Activated T-cell treated with anti-CD3 and anti-CD28 coated beads for 1 hour (primary cell): ENCODE data around the gene GADL1.

Experiments
- DNase-seq: peaks from one replicate; pipeline ENCODE4 v3.0.0-alpha.2; 2020; ENCODE audit warnings: low read depth

GADL1 gene

DNA sequence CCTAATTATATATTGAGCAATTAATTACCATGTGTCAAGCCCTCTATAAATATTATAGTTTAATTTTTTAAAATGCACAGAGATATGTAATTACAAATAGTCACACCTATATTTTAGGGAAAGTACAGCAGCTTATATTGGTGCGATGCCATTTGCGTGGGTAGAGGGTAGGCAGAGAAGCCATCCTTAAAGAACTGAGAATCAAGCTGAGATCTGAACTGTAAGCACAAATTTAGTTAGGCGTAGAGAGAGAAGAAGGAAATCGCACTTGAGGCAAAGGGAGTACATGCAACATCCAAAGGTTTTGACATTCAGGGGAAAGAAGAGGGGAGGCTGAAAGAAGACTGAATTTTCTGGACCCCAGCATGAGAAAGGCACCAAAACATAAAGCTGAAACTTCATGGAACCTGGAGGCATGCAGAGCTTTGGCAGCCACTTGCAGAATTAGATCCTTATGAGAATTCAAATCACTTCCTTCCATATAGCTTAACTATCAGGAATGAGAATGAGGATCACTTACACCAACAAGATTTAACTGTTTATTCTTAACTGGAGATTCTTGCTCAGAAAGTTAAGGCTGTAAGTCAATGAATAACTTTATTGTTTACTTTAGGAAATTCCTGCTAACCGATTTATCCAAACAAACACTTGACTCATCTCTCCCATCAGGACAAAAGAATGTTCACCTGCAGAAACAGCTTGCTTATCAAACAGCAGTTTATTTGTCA is 173.7 kb downstream of the GADL1 start:
- no peak for DNase-seq

GRCh38 chr3:30719536-30719935 is 174.9 kb downstream of the GADL1 start:
- no peak for DNase-seq

DNA sequence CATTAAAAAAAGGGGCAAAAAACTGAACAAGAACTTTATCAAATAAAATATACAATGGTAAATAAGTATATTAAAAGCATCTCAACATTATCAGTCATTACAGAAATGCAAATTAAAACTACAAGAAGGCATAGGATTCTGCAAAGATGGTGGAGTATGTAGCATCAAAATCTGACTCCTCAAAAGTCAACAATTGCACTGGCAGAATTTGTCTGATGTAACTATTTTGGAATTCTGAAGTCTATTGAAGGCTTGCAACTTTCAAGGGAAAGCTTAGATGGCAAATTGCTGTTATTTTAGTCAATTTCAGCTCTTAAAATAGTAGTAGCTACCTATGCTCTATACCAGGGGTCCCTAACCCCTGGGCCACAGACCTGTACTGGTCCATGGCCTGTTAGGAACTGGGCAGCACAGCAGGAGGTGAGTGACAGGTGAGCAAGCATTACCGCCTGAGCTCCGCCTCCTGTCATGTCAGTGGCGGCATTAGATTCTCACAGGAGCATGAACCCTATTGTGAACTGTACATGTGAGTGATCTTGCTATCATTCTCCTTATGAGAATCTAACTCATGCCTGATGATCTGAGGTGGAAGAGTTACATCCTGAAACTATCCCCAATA is 180.5 kb downstream of the GADL1 start:
- DNase-seq = no peak

GRCh38 chr3:30712991-30713390 is 181.5 kb downstream of the GADL1 start:
- DNase-seq = no peak

- no peak for DNase-seq
Observed at GRCh38 chr3:30711867-30712266, 182.6 kb downstream of the GADL1 start.

DNA sequence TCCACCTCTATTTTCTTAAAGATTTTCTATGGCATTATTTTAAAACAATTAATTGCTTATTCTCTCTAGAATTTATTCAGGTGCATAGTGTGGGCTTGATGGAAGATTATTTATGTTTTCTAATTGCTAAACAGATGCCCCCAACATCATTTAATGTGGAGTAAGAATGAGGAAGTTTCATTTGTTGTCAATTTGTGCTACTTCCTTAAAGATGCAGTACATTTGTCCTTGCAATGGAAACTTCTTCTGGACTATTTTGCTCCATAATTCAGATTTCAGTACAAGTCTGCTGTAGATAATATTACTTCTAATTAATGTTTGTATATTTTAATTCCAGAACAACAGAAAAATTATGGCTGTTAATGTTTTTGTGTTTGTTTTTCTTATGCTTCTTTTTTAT is 183.3 kb downstream of the GADL1 start:
- no peak for DNase-seq

DNA sequence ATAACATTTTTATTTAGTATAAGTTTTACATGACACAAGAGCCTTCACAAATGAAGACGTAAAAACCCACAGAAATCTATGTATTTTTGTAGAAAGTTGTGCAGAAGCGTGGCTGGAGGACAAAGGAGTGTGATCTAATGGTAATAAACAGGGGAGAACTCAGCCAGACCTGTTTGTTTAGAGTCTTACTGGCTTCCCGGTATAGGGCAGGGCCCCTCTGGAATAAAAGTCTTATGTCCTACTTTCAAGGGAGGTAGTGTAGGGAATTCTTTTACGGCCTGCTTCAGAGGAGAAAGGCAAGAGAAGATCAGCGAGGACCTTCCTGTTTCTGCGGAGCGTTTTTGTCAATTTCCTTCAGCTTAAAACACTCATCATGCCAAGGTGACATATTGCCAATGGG is 184.4 kb downstream of the GADL1 start:
- DNase-seq = no peak

GRCh38 chr3:30708472-30708871 is 186.0 kb downstream of the GADL1 start:
- DNase-seq = no peak

GRCh38 chr3:30707825-30708224 is 186.6 kb downstream of the GADL1 start:
- no peak for DNase-seq

DNA sequence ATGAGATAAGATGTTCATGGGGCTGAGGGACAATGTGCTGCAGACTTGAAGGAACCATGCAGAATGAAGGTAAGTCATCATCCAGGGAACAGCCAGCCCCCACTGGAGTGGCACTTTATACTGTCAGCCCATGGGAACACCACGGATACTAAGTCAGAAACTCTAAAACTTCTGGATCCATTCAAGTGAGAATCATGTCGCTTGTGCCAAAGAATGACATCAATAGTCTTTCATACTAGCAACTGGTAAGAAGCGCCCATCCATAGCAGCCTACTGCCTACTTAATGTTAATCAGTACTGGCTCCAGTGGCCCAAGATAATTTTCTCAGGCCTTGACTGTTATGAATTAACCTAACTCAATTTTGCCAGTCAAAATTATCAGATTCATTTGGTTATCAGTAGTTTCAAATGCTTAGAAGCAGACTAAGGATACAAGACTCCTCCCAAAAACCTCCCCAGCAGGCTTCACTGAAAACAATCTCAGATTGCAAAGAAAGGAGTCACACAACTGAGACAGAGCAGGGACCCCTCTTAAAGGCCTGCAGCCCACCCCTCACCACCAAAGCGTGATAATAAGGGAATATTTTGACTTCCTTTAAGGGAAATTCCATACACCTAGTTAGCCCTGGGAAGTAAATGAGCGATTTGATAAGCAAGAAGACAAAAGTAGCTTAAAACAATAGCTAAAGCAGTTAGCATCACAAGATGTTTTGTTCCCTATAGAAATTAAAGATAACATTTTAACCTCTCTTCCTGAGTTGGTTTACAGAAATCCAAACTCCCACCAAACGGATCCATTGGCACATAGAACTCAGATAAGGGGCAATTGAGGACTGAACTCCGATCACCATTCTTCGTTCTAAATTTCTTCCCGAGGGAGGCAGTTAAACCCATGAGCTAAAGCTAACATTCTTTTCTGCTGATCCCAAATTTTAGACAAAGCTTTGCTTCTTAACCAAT is 189.2 kb downstream of the GADL1 start:
- DNase-seq = no peak

DNA sequence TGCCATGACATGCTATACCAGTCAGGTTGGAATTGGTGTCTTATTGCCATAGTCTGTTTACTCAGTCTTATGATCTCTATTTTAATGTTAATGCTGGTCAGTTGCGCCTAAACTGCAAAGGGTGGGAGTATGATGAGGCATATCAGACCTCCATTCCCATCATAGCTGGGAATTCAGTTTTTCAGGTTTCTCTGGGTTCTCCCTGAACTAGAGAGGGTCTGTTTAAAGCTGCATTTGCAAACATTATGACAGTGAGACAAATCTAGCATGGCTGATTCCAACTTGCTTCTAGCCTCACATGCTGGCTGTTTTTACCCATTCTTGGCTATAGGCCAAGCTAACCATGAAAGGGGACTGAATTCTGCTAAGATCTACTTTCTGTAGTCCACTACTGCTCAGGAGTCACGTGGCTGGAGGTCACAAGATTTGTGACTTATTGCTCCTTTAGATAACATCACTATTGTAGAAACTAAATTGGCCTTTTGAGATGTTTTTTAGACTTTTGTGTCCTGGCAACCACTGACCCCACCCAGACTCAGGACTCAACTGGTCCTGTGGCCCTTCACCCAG is 191.5 kb downstream of the GADL1 start:
- no peak for DNase-seq

DNA sequence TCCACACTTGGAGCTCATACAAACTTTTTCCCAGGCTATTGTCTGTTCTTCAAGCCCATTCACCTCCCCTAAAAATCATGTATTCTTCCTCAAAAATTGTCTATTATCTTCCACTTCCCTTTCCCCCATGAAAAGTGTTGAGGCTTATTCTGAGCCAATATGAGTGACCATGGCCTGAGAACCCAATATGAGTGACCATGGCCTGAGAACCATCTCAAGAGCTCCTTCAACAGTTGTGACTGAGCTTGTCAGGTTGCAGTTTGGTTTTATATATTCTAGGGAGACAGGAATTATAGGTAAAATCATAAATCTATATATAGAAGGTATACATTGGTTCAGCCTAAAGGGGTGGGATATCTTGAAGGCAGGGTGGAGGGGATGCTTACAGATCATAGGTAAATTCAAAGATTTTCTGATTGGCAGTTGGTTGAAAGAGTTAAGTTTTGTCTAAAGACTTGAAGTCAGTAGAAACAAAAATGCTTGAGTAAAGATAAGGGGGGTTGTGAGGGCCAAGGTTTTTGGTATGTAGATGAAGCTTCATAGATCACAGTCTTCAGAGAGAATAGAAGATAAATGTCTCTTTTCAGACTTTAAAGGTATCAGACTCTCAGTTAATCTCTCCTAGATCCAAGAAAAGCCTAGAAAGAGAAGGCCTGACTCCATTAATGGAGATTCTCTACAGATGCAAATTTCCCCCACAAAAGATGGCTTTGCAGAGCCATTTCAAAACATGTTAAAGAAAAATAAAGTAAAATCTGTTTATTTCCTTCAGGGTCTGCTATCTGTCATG is 192.2 kb downstream of the GADL1 start:
- no peak for DNase-seq

DNA sequence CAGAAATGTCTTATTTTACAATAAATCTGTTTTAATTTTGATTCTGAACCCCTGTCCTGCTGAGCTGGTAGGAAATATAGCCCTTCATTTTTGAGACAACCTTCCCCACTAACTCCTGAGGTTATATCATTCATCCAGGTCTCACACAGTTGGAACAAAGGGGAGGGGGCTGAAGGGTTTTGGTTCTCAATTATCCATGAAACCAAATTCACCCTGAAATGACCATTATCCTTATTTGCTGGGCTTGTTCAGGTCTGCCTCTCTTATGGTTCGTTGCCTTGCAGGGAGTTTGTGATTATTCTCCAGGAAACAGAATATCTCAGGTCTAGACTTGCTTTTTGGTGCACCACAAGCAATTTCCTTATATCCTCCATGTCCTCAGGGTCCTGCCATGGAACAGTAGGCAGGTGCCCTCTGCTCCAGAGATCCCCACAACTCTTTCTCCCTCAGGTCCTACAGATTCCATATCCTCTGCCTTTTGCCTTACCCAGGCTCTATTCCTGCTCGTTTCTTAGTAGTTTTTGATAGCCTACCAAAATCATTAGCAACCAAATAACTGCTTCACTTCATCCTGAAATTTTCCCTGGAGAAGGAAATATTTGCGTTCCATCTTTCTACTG is 193.6 kb downstream of the GADL1 start:
- DNase-seq = no peak

- no peak for DNase-seq
Observed at GRCh38 chr3:30699927-30700326, 194.5 kb downstream of the GADL1 start.

DNA sequence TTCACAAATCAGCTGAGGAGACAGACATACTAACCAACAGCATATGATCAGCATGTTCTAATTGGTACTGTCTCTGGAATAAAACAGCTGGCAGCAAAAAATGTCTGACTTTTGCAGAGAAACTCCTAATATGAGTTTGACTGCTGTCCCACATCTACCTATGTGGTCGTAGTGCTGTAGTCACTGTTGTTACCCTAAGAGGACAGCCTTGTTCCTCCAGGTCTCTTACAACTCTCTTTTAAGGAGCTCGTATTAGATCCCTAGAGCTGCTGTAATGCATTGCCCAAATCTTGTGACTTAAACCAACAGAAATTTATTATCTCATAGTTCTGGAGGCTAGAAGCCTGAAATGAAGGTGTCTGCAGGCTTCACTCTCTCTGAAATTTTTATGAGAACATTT is 195.9 kb downstream of the GADL1 start:
- no peak for DNase-seq

GRCh38 chr3:30696896-30697295 is 197.6 kb downstream of the GADL1 start:
- DNase-seq = no peak

GRCh38 chr3:30696403-30696819 is 198.1 kb downstream of the GADL1 start:
- no peak for DNase-seq

DNA sequence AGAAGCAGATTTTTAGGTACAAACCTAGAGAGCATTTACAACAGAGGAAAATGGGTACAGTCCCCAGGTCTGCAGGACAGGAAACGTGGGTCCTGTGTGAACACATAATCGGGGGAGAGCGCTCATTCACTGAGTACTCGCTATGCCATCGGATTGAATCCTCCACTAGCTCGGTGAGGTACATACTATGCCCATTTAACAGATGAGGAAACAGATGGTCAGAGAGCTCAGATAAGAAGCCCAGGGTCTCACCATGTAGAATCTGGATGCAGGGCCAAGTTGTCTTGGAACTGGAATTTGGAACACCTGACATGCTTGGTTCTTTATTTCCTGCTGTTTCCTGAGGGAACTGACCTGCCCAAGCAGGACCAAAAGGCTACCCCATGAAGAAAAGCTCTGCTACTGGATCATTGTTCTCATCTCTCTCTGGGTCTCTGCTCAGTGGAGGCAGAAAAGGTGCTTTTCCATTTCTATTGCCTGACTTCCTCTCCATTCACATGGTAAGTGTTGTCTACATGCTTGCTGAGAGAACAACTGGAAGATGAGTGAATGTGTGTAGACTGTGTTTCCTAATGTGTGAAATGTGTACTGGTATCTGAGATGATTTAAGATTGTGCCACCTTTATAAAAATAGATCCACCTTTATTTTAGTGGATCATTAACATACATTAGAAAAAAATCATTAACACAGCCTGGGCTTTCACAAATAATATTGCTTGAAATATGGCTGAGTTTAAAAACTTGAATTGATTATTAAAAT is 199.0 kb downstream of the GADL1 start:
- no peak for DNase-seq

- no peak for DNase-seq
Observed at GRCh38 chr3:30694668-30695067, 199.8 kb downstream of the GADL1 start.

DNA sequence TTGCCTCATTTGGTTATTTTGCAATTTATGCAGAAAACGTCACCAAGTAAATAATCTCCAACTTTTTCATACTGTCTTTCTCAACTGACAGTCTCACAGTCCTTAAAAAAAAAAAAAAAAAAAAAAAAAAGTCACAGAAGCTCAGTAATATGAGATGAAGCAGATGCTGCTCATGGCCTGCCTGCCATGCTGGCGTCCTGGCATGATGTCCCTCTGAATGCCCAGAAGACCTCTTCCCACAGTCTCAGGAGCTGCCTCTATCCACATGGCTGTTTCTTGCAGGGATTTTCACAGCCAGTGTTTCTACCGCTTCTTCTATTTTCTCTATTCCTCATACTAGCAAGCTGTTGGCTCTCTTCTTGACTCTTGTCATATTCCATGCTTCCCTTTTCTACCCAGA is 200.3 kb downstream of the GADL1 start:
- no peak for DNase-seq
